Activated CD8-positive, alpha-beta T cell treated with anti-CD3 and anti-CD28 coated beads, Interleukin-2, amount 10 ng/mL, durations not matched to agents 7 days and 5 days (primary cell): ENCODE results near the gene TMEM109. TPM values are rescaled to one million over a fixed set of nuclear protein-coding genes. Genes with fewer than 3 reads are reported as not detected.

Experiments used
- ATAC-seq: fragments of 150-1000 bp; cut with Tn5 transposase; one replicate; pipeline ENCODE4 v1.10.0; 2021; ENCODE audit warnings: moderate library complexity
- CTCF ChIA-PET: fragments of 350-600 bp; sonication (Branson Sonifier 250); formaldehyde crosslinking; loops from one replicate; lab custom pipeline; 2021; ENCODE audit warnings: antibody characterized with exemption; lab: Charles Lee
- POLR2A ChIA-PET: fragments of 350-600 bp; sonication (Branson Sonifier 250); formaldehyde crosslinking; loops from one replicate; lab custom pipeline; 2021; ENCODE audit warnings: antibody characterized with exemption; lab: Charles Lee
- DNase-seq: peaks from one replicate; pipeline ENCODE4 v3.0.0-alpha.2; 2020
- H3K27ac Mint-ChIP-seq: one replicate; pipeline ENCODE4 v1.8.0; 2021; ENCODE audit warnings: mild to moderate bottlenecking, mixed read lengths
- H3K27me3 Mint-ChIP-seq: one replicate; pipeline ENCODE4 v1.8.0; 2021; ENCODE audit warnings: low read depth, mixed read lengths
- H3K36me3 Mint-ChIP-seq: one replicate; pipeline ENCODE4 v1.8.0; 2021; ENCODE audit warnings: low read depth, mixed read lengths
- H3K4me1 Mint-ChIP-seq: one replicate; pipeline ENCODE4 v1.8.0; 2021; ENCODE audit warnings: low read depth, mixed read lengths
- H3K4me3 Mint-ChIP-seq: one replicate; pipeline ENCODE4 v1.8.0; 2021; ENCODE audit warnings: mild to moderate bottlenecking, mixed read lengths
- H3K9me3 Mint-ChIP-seq: one replicate; pipeline ENCODE4 v1.8.0; 2022; ENCODE audit warnings: mixed read lengths; ENCODE audit not compliant: insufficient read depth
- total RNA-seq, 2 experiments: library from RNA; stranded (reverse); gene quantifications; one replicate each; pipeline ENCODE4 v1.2.3, GENCODE V29; 2021

Gene TMEM109
- total RNA-seq, 2 experiments from 2014 or later = 136 to 139 TPM

DNA sequence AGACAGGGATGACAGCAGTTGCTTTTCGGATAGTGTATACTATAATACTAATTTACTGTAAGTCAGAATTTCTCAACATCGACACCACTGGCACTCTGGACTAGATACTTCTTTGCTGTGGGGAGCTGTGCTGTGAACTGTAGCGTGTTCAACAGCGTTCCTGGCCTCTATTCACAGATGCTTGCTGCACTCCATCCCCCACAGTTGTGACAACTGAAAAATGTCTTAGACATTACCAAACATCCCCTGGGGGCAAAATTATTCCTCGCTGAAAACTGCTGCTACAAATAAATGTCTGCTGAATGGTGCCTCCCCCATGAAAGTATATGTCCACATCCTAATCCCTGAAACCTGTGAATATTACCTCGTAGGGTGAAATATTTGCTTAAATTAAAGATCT, 45.5 kb downstream of the TMEM109 start:
- no peak for DNase-seq
- Mint-ChIP-seq H3K27ac (no peak overlapping the region), H3K27me3 (peaks cover 25% of the 10 kb centered on the region), H3K4me1 (no peaks in the 10 kb centered on the region), H3K9me3 (no peaks in the 10 kb centered on the region), H3K4me3 (no peak overlapping the region), H3K36me3 (no peaks in the 10 kb centered on the region)
- POLR2A ChIA-PET = interaction anchor here (0.6 kb wide), 1 partner anchor 8 kb away, joined by 3 read pairs; no protein-coding TSS in a partner anchor
- CTCF ChIA-PET = interaction anchor here (1.4 kb wide), 1 partner anchor 11 kb away, joined by 3 read pairs; no protein-coding TSS in a partner anchor
- ATAC-seq = no peak

DNA sequence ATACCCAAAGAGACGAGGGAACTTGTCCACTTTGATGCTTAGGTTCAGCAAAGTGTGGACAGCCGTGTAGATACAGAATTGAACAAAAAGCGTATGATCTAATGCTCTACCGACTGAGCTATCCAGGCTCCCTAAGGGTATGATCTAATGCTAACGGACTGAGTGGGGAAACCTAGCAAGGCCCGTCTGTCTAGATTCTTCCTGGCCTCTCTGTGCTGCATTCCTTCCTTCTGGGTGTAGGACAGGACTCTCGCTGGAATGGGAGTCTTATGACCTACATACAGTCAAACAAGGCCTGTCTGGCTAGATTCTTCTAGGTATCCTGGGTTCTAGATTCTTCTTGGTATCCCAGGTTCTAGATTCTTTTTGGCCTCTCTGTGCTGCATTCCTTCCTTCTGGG, 46.4 kb downstream of the TMEM109 start:
- ChIA-PET POLR2A (no interaction called here), CTCF (interaction anchor here (1.7 kb wide), 1 partner anchor 9 kb away, joined by 6 read pairs; no protein-coding TSS in a partner anchor)
- Mint-ChIP-seq H3K4me3 (no peak overlapping the region), H3K27me3 (peaks cover 25% of the 10 kb centered on the region), H3K9me3 (no peaks in the 10 kb centered on the region), H3K27ac (no peak overlapping the region), H3K4me1 (no peaks in the 10 kb centered on the region), H3K36me3 (no peaks in the 10 kb centered on the region)
- no peak for ATAC-seq
- no peak for DNase-seq

DNA sequence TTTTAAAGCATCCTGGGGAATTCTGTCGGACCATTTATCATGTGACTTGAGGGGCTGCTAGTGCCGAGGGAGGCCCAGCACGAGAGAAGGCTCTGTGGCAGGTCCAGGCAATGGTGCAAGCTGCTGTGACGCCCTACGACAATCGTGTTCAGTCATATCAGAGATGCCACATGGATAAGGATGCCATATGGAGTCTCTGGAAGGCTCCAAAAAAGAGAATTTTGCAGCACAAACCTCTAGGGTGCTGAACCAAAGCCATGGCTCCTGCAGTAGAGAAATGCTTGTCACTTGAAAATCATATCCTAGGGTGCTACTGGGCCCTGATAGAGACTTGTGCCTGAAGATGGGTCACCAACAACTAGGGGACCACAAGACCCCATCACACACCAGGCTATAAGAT, 50.8 kb downstream of the TMEM109 start:
- ATAC-seq (no peak), DNase-seq (no peak)
- Mint-ChIP-seq H3K27ac (no peak overlapping the region), H3K9me3 (peaks cover 6% of the 10 kb centered on the region), H3K36me3 (peaks cover 4% of the 10 kb centered on the region), H3K4me1 (peaks cover 3% of the 10 kb centered on the region), H3K4me3 (no peak overlapping the region), H3K27me3 (peaks cover 18% of the 10 kb centered on the region)
- CTCF ChIA-PET = interaction anchor here (0.9 to 1.6 kb wide), 4 partner anchors 12 to 223 kb away, joined by 3 read pairs; no protein-coding TSS in a partner anchor
- POLR2A ChIA-PET = no interaction called here

- H3K4me3 Mint-ChIP-seq = no peak overlapping the region
- CTCF ChIA-PET = interaction anchor here (0.8 to 1.3 kb wide), 3 partner anchors 12 to 34 kb away, joined by 3 read pairs; no protein-coding TSS in a partner anchor
- peaks cover 13% of the 10 kb centered on the region for H3K27me3 Mint-ChIP-seq
- POLR2A ChIA-PET = interaction anchor here (0.8 kb wide), 1 partner anchor 11 kb away, joined by 3 read pairs; no protein-coding TSS in a partner anchor
- DNase-seq (no peak), ATAC-seq (no peak)
- H3K9me3 Mint-ChIP-seq = peaks cover 6% of the 10 kb centered on the region
- peaks cover 4% of the 10 kb centered on the region for H3K36me3 Mint-ChIP-seq
- peaks cover 20% of the 10 kb centered on the region for H3K4me1 Mint-ChIP-seq
- H3K27ac Mint-ChIP-seq = no peak overlapping the region
These were observed 52.9 kb downstream of the TMEM109 start for GRCh38 chr11:60966890-60967289.

DNA sequence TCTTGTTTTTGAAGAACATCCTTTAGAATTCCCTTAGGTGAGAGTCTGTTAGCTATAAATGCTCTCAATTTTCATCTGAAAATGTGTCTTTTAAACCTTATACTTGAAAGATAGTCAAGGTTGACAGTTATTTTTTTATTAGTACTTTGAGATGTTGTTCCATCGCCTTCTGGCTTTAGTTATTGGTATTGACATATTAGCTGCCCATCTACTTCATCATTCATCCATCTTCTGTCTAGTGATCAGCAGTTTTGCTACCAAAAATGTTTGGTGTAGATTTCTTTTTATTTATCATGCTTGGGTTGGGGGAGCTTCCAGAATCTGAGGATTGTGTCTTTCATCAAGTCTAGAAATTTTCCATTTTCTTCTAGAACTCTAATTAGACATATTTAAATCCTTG, 54.3 kb downstream of the TMEM109 start:
- no peak overlapping the region for H3K27ac Mint-ChIP-seq
- DNase-seq (no peak), ATAC-seq (no peak)
- peaks cover 20% of the 10 kb centered on the region for H3K4me1 Mint-ChIP-seq
- POLR2A ChIA-PET = interaction anchor here (0.5 kb wide), 1 partner anchor 97 kb away, joined by 3 read pairs; no protein-coding TSS in a partner anchor
- H3K9me3 Mint-ChIP-seq = peaks cover 6% of the 10 kb centered on the region
- H3K27me3 Mint-ChIP-seq = peaks cover 9% of the 10 kb centered on the region
- CTCF ChIA-PET = interaction anchor here (1.1 to 3.1 kb wide), 9 partner anchors 10 to 220 kb away, joined by 3 to 22 read pairs (median 5); no protein-coding TSS in a partner anchor
- no peak overlapping the region for H3K4me3 Mint-ChIP-seq
- H3K36me3 Mint-ChIP-seq = peaks cover 15% of the 10 kb centered on the region

GRCh38 chr11:60970369-60970774, 56.4 kb downstream of the TMEM109 start:
- ChIA-PET CTCF (interaction anchor here (0.6 to 3.4 kb wide), 34 partner anchors 8 to 366 kb away, joined by 3 to 25 read pairs (median 4); partner anchors contain the start of genes CD5 and TMEM109), POLR2A (interaction anchor here (0.5 to 2.8 kb wide), 6 partner anchors 8 to 169 kb away, joined by 3 to 9 read pairs (median 3); no protein-coding TSS in a partner anchor)
- Mint-ChIP-seq H3K36me3 (peaks cover 33% of the 10 kb centered on the region), H3K4me3 (peak overlapping the region; percentile 3), H3K27ac (peak overlapping the region; percentile 47), H3K4me1 (peaks cover 29% of the 10 kb centered on the region), H3K9me3 (peaks cover 6% of the 10 kb centered on the region), H3K27me3 (peaks cover 9% of the 10 kb centered on the region)
- peak; percentile 54 for ATAC-seq
- peak; percentile 87 for DNase-seq

GRCh38 chr11:60970890-60971289, 56.9 kb downstream of the TMEM109 start:
- H3K27me3 Mint-ChIP-seq = peaks cover 5% of the 10 kb centered on the region
- POLR2A ChIA-PET = interaction anchor here (0.5 to 2.8 kb wide), 12 partner anchors 11 to 169 kb away, joined by 3 to 9 read pairs (median 3); no protein-coding TSS in a partner anchor
- H3K36me3 Mint-ChIP-seq = peaks cover 35% of the 10 kb centered on the region
- no peak for ATAC-seq
- peak overlapping the region; percentile 85 for H3K4me3 Mint-ChIP-seq
- CTCF ChIA-PET = interaction anchor here (0.8 to 3.4 kb wide), 24 partner anchors 8 to 365 kb away, joined by 3 to 25 read pairs (median 5); no protein-coding TSS in a partner anchor
- H3K4me1 Mint-ChIP-seq = peaks cover 32% of the 10 kb centered on the region
- H3K27ac Mint-ChIP-seq = peak overlapping the region; percentile 93
- no peak for DNase-seq
- peaks cover 6% of the 10 kb centered on the region for H3K9me3 Mint-ChIP-seq

DNA sequence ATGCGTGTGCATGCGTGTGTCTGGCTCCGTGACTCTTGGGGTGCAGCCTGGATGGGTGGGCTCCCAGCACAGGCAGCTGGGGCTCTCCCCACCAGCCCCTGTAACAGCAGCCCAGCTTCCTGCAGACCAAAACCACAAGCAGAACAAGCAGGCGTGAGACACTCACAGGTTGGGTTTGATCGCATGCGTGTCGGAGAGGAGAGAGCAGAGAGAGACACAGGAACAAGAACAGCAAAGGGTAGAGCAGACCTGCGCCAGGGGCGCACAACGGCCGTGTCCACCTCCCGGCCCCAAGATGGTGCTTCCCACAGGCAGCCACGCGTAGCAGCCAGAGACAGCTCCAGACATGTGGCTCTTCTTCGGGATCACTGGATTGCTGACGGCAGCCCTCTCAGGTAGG, 57.6 kb downstream of the TMEM109 start, which contains the start of gene CD6:
Gene CD6 (plus strand): TSS at position 161 of the 400 bp plus-strand sequence. CDS start 186 bp downstream, at position 347.
- POLR2A ChIA-PET = interaction anchor here (0.6 to 2.8 kb wide), 11 partner anchors 10 to 159 kb away, joined by 3 to 9 read pairs (median 3); no protein-coding TSS in a partner anchor
- Mint-ChIP-seq H3K4me3 (peak within 1 kb of the TSS; percentile 85), H3K27ac (peak within 1 kb of the TSS; percentile 93), H3K36me3 (peaks cover 40% of the 10 kb centered on the region), H3K4me1 (peaks cover 38% of the 10 kb centered on the region), H3K27me3 (peaks cover 5% of the 10 kb centered on the region), H3K9me3 (peaks cover 6% of the 10 kb centered on the region)
- peak; percentile 75 for ATAC-seq
- CTCF ChIA-PET = interaction anchor here (0.8 to 3.4 kb wide), 15 partner anchors 9 to 365 kb away, joined by 3 to 25 read pairs (median 5); no protein-coding TSS in a partner anchor
- DNase-seq = peak; percentile 85

DNA sequence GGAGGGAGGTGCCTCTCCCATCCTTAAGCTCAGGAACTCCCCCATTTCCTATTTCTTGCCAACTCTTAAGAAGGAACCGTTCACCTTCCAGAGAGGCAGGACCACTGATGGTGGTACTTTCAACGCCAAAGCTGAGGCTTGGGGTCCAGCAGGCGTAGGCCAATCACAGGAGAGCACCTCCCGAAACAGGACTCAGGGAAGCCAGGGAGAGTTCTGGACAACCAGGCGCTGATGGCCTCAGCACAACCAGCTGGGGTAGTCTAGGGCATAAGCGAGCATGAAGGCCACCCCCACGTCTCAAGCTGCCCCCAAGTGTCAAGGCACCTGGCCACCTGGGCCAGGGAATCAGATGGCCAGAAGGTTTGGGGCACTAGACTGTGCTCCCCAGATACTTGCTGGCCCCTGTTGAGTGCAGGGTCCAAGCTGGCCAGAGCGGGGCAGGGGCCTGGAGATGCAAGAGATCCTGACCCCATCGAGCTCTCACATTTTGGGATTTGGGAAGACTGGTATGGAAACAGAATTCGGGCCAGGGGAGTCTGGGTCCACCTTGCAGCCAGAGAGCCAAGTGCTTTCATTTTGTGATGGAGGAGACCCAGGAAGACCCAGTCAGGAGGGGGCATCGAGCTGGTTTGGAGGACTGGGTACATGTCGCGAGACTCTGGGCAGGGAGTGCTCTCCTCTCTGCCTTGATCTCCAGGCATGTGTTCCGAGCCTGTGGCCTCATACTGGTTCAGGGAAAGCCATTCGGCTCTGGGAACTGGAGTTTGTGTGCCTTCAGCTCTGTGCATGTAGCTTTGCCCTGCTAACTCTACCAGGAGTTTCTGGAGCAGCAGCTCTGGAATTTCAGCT, 58.4 kb downstream of the TMEM109 start:
- H3K36me3 Mint-ChIP-seq = peaks cover 49% of the 10 kb centered on the region
- peaks cover 5% of the 10 kb centered on the region for H3K27me3 Mint-ChIP-seq
- ATAC-seq (peak; percentile 40), DNase-seq (peak; percentile 56)
- POLR2A ChIA-PET = interaction anchor here (0.7 to 2.8 kb wide), 4 partner anchors 21 to 148 kb away, joined by 3 to 9 read pairs (median 6); no protein-coding TSS in a partner anchor
- CTCF ChIA-PET = interaction anchor here (0.7 to 3.4 kb wide), 7 partner anchors 51 to 215 kb away, joined by 3 to 25 read pairs (median 6); partner anchors contain the start of gene CD5
- H3K27ac Mint-ChIP-seq = peak overlapping the region; percentile 93
- peak overlapping the region; percentile 85 for H3K4me3 Mint-ChIP-seq
- H3K9me3 Mint-ChIP-seq = peaks cover 6% of the 10 kb centered on the region
- H3K4me1 Mint-ChIP-seq = peaks cover 46% of the 10 kb centered on the region
